Liver (tissue), 9 donors: Measurements from ENCODE around the gene OR7D2. TPM values are rescaled to one million over a fixed set of nuclear protein-coding genes. Genes with fewer than 3 reads are reported as not detected.

Experiments
- DNase-seq: peaks from one replicate; pipeline ENCODE4 v3.0.0-alpha.2; 2017; ENCODE audit warnings: low spot score
- H3K27ac ChIP-seq, 2 donors: one replicate each; pipeline ENCODE4 v1.7.0; 2013; ENCODE audit warnings: inconsistent platforms in 2 of 2, low read length in 2 of 2, control low read depth in 1 of 2, low read depth in 1 of 2, mild to moderate bottlenecking in 1 of 2
- H3K27me3 ChIP-seq, 4 donors: one replicate each; pipeline versions ENCODE4 v1.6.1 to v1.7.0; 2013; ENCODE audit warnings: low read length in 3 of 4, inconsistent platforms in 1 of 4, mild to moderate bottlenecking in 1 of 4, moderate library complexity in 1 of 4; ENCODE audit not compliant: control insufficient read depth in 4 of 4, insufficient read depth in 4 of 4
- H3K36me3 ChIP-seq, 4 donors: one replicate each; pipeline versions ENCODE4 v1.6.1 to v1.7.0; 2013; ENCODE audit warnings: low read length in 3 of 4, mild to moderate bottlenecking in 3 of 4, low read depth in 1 of 4, moderate library complexity in 1 of 4; ENCODE audit not compliant: control insufficient read depth in 4 of 4, insufficient read depth in 3 of 4
- H3K4me1 ChIP-seq, 4 donors: one replicate each; pipeline versions ENCODE4 v1.6.1 to v1.7.0; 2013; ENCODE audit warnings: low read length in 3 of 4, mild to moderate bottlenecking in 3 of 4, moderate library complexity in 1 of 4; ENCODE audit not compliant: control insufficient read depth in 4 of 4, insufficient read depth in 4 of 4
- H3K4me3 ChIP-seq, 3 donors: one replicate each; pipeline versions ENCODE4 v1.6.1 to v1.7.0; 2013; ENCODE audit warnings: low read length in 3 of 3, control low read depth in 1 of 3, low read depth in 1 of 3, mild to moderate bottlenecking in 1 of 3
- H3K9ac ChIP-seq, 2 donors: one replicate each; pipeline ENCODE4 v1.7.0; 2013; ENCODE audit warnings: low read length in 2 of 2, mild to moderate bottlenecking in 2 of 2, moderate library complexity in 2 of 2, control low read depth in 1 of 2, low read depth in 1 of 2
- H3K9me3 ChIP-seq, 4 donors: one replicate each; pipeline versions ENCODE4 v1.6.1 to v1.7.0; 2013; ENCODE audit warnings: low read length in 3 of 4; ENCODE audit not compliant: control insufficient read depth in 4 of 4
- EGR1 ChIP-seq, 2 donors: IDR thresholded peaks; 2 replicates each; pipeline ENCODE4 v1.6.1; 2016 to 2018; ENCODE audit warnings: antibody characterized with exemption in 2 of 2, low read depth in 2 of 2
- FOXA1 ChIP-seq: IDR thresholded peaks from 2 replicates; pipeline ENCODE4 v1.6.1; 2016; ENCODE audit warnings: antibody characterized with exemption
- FOXA2 ChIP-seq: IDR thresholded peaks from 2 replicates; pipeline ENCODE4 v1.6.1; 2016; ENCODE audit warnings: antibody characterized with exemption
- GABPA ChIP-seq, 2 donors: IDR thresholded peaks in 1 of 2; conservative IDR thresholded peaks in 1 of 2; 2 replicates each; pipeline ENCODE4 v1.6.1; 2016; ENCODE audit warnings: antibody characterized with exemption in 2 of 2, mild to moderate bottlenecking in 1 of 2, moderate library complexity in 1 of 2
- HNF4A ChIP-seq, 2 donors: conservative IDR thresholded peaks; 2 replicates each; pipeline ENCODE4 v1.6.1; 2016; ENCODE audit warnings: antibody characterized with exemption in 2 of 2, mild to moderate bottlenecking in 2 of 2
- HNF4G ChIP-seq: IDR thresholded peaks from 2 replicates; pipeline ENCODE4 v1.6.1; 2016; ENCODE audit warnings: antibody characterized with exemption
- JUND ChIP-seq, 2 donors: IDR thresholded peaks; 2 replicates each; pipeline ENCODE4 v1.6.1; 2016; ENCODE audit warnings: antibody characterized with exemption in 2 of 2
- RAD21 ChIP-seq, 2 donors: IDR thresholded peaks; 2 replicates each; pipeline ENCODE4 v1.6.1; 2016; ENCODE audit warnings: antibody characterized with exemption in 2 of 2, mild to moderate bottlenecking in 2 of 2
- RXRA ChIP-seq, 2 donors: IDR thresholded peaks; 2 replicates each; pipeline ENCODE4 v1.6.1; 2017 to 2018; ENCODE audit warnings: antibody characterized with exemption in 2 of 2, mild to moderate bottlenecking in 1 of 2
- SP1 ChIP-seq: IDR thresholded peaks from 2 replicates; pipeline ENCODE4 v1.6.1; 2018; ENCODE audit warnings: antibody characterized with exemption, mild to moderate bottlenecking
- TAF1 ChIP-seq: conservative IDR thresholded peaks from 2 replicates; pipeline ENCODE4 v1.6.1; 2016; ENCODE audit warnings: antibody characterized with exemption, mild to moderate bottlenecking
- YY1 ChIP-seq: IDR thresholded peaks from 2 replicates; pipeline ENCODE4 v1.6.1; 2016; ENCODE audit warnings: antibody characterized with exemption, mild to moderate bottlenecking
- WGBS: extraction: QIAGEN DNeasy Blood & Tissue Kit; methylation state at CpG from one replicate; pipeline ENCODE4 v1.1.7; 2013; 5-methylcytosine and 5-hydroxymethylcytosine counted together
- polyA plus RNA-seq, 2 donors: library from polyadenylated mRNA; stranded (reverse) in 1 of 2; unstranded in 1 of 2; fragments of 200-250 nt in 1 of 2; fragments of >200 nt in 1 of 2; fragmentation: Nextera tagmentation in 1 of 2; extraction: Ambion mirVana in 1 of 2; gene quantifications; one replicate each; pipeline versions ENCODE4 v1.2.1 to v1.2.3, GENCODE V29; 2013 to 2015
- total RNA-seq, 2 donors: library from RNA; depleted of rRNA; stranded (reverse); fragments of >200 nt; gene quantifications; one replicate each; pipeline ENCODE4 v1.2.3, GENCODE V29; 2014
- TF ChIP-seq, protein P1 (sequence below): fragments of 150-350 bp; IDR thresholded peaks from 2 replicates; pipeline ENCODE4 v1.5.1; 2017; ENCODE audit warnings: improper control_type of control experiment, low read depth, low read length; ENCODE audit not compliant: missing input control
- TF ChIP-seq, protein P2 (sequence below): IDR thresholded peaks from 2 replicates; pipeline ENCODE4 v1.6.1; 2016; ENCODE audit warnings: antibody characterized with exemption, mild to moderate bottlenecking
- TF ChIP-seq, protein P3 (sequence below): IDR thresholded peaks from 2 replicates; pipeline ENCODE4 v1.6.1; 2016; ENCODE audit warnings: antibody characterized with exemption
- TF ChIP-seq, protein P4 (sequence below): IDR thresholded peaks from 2 replicates; pipeline ENCODE4 v1.6.1; 2016; ENCODE audit warnings: antibody characterized with exemption
- TF ChIP-seq, protein P5 (sequence below): IDR thresholded peaks from 2 replicates; pipeline ENCODE4 v1.6.1; 2016; ENCODE audit warnings: antibody characterized with exemption
- donor health status: healthy.
- donor health status: healthy.
- donor health status: healthy.
- donor health status: healthy.
- donor health status: healthy.

Gene OR7D2
- total and polyA plus RNA-seq, 4 donors: 0.06 to 0.18 TPM; not detected in 2

DNA sequence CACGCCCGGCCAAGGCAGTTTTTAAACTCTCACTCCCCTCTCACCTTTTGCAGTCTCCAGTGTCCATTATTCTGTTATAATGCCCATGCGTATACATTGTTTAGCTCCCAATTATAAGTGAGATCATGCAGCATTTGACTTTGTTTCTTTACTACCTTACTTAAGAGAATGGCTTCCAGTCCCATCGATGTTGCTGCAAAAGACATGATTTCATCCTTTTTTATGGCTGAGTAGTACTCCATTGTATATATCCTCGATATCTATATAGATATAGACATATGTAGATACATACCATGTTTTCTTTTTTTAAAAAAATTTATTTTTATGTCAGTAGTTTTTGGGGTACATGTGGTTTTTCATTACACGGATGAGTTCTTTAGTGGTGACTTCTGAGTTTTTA, 8.4 kb downstream of the OR7D2 start:
- Histone ChIP-seq H3K9ac (no peak overlapping the region), H3K4me3 (peak overlapping the region in 1 of 3 donors; percentile 23), H3K4me1 (no peaks in the 10 kb centered on the region), H3K27ac (no peak overlapping the region), H3K9me3 (peaks cover 0 to 5% (median 2%) of the 10 kb centered on the region in 4 donors), H3K27me3 (no peaks in the 10 kb centered on the region), H3K36me3 (no peaks in the 10 kb centered on the region)
- 84% methylated on average over 6 of the region's 6 CpGs for WGBS
- TF ChIP-seq, protein P1, sequence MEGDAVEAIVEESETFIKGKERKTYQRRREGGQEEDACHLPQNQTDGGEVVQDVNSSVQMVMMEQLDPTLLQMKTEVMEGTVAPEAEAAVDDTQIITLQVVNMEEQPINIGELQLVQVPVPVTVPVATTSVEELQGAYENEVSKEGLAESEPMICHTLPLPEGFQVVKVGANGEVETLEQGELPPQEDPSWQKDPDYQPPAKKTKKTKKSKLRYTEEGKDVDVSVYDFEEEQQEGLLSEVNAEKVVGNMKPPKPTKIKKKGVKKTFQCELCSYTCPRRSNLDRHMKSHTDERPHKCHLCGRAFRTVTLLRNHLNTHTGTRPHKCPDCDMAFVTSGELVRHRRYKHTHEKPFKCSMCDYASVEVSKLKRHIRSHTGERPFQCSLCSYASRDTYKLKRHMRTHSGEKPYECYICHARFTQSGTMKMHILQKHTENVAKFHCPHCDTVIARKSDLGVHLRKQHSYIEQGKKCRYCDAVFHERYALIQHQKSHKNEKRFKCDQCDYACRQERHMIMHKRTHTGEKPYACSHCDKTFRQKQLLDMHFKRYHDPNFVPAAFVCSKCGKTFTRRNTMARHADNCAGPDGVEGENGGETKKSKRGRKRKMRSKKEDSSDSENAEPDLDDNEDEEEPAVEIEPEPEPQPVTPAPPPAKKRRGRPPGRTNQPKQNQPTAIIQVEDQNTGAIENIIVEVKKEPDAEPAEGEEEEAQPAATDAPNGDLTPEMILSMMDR: no peak
- TF ChIP-seq RXRA (IDR thresholded peaks at IDR 0.05): no peak
- TF ChIP-seq HNF4A (conservative IDR thresholded peaks at IDR 0.05): no peak
- TF ChIP-seq RAD21 (IDR thresholded peaks at IDR 0.05): no peak
- TF ChIP-seq FOXA1: no peak
- TF ChIP-seq, protein P2, sequence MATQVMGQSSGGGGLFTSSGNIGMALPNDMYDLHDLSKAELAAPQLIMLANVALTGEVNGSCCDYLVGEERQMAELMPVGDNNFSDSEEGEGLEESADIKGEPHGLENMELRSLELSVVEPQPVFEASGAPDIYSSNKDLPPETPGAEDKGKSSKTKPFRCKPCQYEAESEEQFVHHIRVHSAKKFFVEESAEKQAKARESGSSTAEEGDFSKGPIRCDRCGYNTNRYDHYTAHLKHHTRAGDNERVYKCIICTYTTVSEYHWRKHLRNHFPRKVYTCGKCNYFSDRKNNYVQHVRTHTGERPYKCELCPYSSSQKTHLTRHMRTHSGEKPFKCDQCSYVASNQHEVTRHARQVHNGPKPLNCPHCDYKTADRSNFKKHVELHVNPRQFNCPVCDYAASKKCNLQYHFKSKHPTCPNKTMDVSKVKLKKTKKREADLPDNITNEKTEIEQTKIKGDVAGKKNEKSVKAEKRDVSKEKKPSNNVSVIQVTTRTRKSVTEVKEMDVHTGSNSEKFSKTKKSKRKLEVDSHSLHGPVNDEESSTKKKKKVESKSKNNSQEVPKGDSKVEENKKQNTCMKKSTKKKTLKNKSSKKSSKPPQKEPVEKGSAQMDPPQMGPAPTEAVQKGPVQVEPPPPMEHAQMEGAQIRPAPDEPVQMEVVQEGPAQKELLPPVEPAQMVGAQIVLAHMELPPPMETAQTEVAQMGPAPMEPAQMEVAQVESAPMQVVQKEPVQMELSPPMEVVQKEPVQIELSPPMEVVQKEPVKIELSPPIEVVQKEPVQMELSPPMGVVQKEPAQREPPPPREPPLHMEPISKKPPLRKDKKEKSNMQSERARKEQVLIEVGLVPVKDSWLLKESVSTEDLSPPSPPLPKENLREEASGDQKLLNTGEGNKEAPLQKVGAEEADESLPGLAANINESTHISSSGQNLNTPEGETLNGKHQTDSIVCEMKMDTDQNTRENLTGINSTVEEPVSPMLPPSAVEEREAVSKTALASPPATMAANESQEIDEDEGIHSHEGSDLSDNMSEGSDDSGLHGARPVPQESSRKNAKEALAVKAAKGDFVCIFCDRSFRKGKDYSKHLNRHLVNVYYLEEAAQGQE: no peak
- no peak for TF ChIP-seq HNF4G
- no peak for TF ChIP-seq SP1
- no peak for TF ChIP-seq YY1
- TF ChIP-seq TAF1: no peak
- TF ChIP-seq, protein P3, sequence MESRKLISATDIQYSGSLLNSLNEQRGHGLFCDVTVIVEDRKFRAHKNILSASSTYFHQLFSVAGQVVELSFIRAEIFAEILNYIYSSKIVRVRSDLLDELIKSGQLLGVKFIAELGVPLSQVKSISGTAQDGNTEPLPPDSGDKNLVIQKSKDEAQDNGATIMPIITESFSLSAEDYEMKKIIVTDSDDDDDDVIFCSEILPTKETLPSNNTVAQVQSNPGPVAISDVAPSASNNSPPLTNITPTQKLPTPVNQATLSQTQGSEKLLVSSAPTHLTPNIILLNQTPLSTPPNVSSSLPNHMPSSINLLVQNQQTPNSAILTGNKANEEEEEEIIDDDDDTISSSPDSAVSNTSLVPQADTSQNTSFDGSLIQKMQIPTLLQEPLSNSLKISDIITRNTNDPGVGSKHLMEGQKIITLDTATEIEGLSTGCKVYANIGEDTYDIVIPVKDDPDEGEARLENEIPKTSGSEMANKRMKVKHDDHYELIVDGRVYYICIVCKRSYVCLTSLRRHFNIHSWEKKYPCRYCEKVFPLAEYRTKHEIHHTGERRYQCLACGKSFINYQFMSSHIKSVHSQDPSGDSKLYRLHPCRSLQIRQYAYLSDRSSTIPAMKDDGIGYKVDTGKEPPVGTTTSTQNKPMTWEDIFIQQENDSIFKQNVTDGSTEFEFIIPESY: no peak
- TF ChIP-seq EGR1 (IDR thresholded peaks at IDR 0.05; ENCODE audit: low read depth in 2 of 2): no peak
- no peak for TF ChIP-seq FOXA2
- TF ChIP-seq, protein P4, sequence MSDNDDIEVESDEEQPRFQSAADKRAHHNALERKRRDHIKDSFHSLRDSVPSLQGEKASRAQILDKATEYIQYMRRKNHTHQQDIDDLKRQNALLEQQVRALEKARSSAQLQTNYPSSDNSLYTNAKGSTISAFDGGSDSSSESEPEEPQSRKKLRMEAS: no peak
- no peak for TF ChIP-seq JUND (IDR thresholded peaks at IDR 0.05)
- TF ChIP-seq GABPA (IDR thresholded peaks at IDR 0.05 in 1 of 2, conservative IDR thresholded peaks at IDR 0.05 in 1 of 2): no peak
- TF ChIP-seq, protein P5, sequence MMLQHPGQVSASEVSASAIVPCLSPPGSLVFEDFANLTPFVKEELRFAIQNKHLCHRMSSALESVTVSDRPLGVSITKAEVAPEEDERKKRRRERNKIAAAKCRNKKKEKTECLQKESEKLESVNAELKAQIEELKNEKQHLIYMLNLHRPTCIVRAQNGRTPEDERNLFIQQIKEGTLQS: no peak
- DNase-seq: no peak
